Uterus (tissue), 4 donors: ENCODE measurements around the gene FRMD4B. TPM values are rescaled to one million over a fixed set of nuclear protein-coding genes. Genes with fewer than 3 reads are reported as not detected.

Source experiments
- DNase-seq, 2 donors: peaks; one replicate each; pipeline ENCODE4 v3.0.0-alpha.2; 2019 to 2020
- H3K27ac ChIP-seq, 2 donors: fragments of 200-600 bp; sonication (generic); 1 replicate in 1 of 2; 2 replicates in 1 of 2; pipeline ENCODE4 v1.5.1; 2016 to 2018
- H3K27me3 ChIP-seq, 2 donors: fragments of 200-600 bp; sonication (generic); one replicate each; pipeline ENCODE4 v1.5.1; 2018 to 2019; ENCODE audit warnings: control low read depth in 1 of 2
- H3K36me3 ChIP-seq, 2 donors: fragments of 200-600 bp; sonication (generic); one replicate each; pipeline ENCODE4 v1.5.1; 2019; ENCODE audit warnings: control low read depth in 1 of 2
- H3K4me1 ChIP-seq, 2 donors: fragments of 200-600 bp; sonication (generic); one replicate each; pipeline ENCODE4 v1.5.1; 2018 to 2019; ENCODE audit warnings: control low read depth in 1 of 2
- H3K4me3 ChIP-seq, 2 donors: fragments of 200-600 bp; sonication (generic); 1 replicate in 1 of 2; 2 replicates in 1 of 2; pipeline ENCODE4 v1.5.1; 2018 to 2019; ENCODE audit warnings: mild to moderate bottlenecking in 1 of 2
- H3K9me3 ChIP-seq, 2 donors: fragments of 200-600 bp; sonication (generic); one replicate each; pipeline ENCODE4 v1.5.1; 2019; ENCODE audit warnings: control low read depth in 1 of 2
- POLR2A ChIP-seq, 2 donors: fragments of 450-650 bp; IDR thresholded peaks; one replicate each; pipeline ENCODE4 v1.6.1; 2016; ENCODE audit warnings: antibody characterized with exemption in 2 of 2, mild to moderate bottlenecking in 1 of 2, moderate library complexity in 1 of 2
- intact Hi-C: fragments of 100-400 bp; cut with DNase I; formaldehyde crosslinking; loops from one replicate; pipeline ENCODE4 v1.15.1; 2023; ENCODE audit warnings: low total_unique reads
- total RNA-seq, 4 donors: library from RNA; depleted of rRNA in 3 of 4; stranded (reverse); fragments of >200 nt in 3 of 4; gene quantifications; one replicate each; pipeline versions ENCODE4 v1.1.0 to v1.2.4, GENCODE V29; 2014 to 2023
- TF ChIP-seq, protein P1 (sequence below), 4 experiments: fragments of 200-600 bp in 2 of 4; fragments of 450-650 bp in 2 of 4; sonication (generic) in 2 of 4; IDR thresholded peaks; one replicate each; pipeline ENCODE4 v1.5.1; 2016 to 2019; ENCODE audit warnings: antibody characterized with exemption in 4 of 4, mild to moderate bottlenecking in 2 of 4, moderate library complexity in 1 of 4
- donor health status: DM: yes; HTN: yes; CAD: no.

FRMD4B gene
- total RNA-seq, 4 donors from 2014 or later = 9.4 to 87.0 (median 23.6) TPM

DNA sequence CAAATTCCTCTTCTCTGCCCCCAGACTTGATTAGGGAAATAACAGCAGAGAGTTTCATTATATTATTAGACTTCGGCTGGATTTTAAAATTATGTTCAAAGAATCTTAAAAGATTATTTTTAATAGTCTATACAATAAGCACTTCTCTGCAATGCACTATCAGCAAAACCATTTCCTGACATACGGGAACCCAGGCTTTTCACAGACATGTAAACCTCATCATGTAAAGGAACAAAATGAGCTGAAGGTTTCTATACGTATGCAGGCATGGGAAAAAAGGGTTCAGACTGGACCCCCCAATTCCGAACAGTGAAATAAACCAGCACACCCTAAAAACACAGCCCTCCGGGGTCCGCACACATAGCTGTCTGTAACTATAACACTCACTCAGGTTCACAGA lies 185.9 kb downstream of the FRMD4B start:
- H3K36me3 ChIP-seq = no peaks in the 10 kb centered on the region
- H3K4me1 ChIP-seq = no peaks in the 10 kb centered on the region
- DNase-seq = no peak
- intact Hi-C loops = no loop called here
- peak overlapping the region in 1 of 2 donors; percentile 15 for H3K4me3 ChIP-seq
- H3K27ac ChIP-seq = peak overlapping the region; percentile 60 to 71
- no peaks in the 10 kb centered on the region for H3K9me3 ChIP-seq
- H3K27me3 ChIP-seq = no peaks in the 10 kb centered on the region
- TF ChIP-seq, protein P1, sequence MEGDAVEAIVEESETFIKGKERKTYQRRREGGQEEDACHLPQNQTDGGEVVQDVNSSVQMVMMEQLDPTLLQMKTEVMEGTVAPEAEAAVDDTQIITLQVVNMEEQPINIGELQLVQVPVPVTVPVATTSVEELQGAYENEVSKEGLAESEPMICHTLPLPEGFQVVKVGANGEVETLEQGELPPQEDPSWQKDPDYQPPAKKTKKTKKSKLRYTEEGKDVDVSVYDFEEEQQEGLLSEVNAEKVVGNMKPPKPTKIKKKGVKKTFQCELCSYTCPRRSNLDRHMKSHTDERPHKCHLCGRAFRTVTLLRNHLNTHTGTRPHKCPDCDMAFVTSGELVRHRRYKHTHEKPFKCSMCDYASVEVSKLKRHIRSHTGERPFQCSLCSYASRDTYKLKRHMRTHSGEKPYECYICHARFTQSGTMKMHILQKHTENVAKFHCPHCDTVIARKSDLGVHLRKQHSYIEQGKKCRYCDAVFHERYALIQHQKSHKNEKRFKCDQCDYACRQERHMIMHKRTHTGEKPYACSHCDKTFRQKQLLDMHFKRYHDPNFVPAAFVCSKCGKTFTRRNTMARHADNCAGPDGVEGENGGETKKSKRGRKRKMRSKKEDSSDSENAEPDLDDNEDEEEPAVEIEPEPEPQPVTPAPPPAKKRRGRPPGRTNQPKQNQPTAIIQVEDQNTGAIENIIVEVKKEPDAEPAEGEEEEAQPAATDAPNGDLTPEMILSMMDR (IDR thresholded peaks at IDR 0.05) = no peak
- no peak for TF ChIP-seq POLR2A (IDR thresholded peaks at IDR 0.05)

DNA sequence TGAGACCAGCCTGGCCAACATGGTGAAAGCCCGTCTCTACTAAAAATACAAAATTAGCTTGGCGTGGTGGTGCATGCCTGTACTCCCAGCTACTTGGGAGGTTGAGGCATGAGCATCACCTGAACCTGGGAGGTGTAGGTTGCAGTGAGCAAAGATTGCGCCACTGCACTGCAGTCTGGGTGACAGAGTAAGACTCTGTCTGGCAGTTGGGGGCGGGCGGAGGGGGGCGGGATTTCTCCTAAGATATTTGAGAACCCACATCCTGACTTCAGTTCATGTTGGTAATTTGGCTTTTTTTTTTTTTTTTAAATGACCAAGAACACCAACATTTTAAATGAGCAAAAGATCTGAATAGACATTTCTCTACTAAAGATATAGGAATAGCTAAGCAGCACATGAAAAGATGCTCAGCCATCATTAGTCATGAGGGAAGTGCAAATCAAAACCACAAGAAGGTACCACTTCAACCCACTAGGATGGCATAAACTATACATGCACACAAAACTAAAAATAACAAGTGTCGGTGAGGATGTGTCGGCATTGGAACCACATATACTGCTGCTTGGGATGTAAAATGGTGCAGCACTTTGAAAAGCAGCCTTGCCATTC lies 187.9 kb downstream of the FRMD4B start:
- no peaks in the 10 kb centered on the region for H3K9me3 ChIP-seq
- intact Hi-C loops = no loop called here
- DNase-seq = no peak
- no peak overlapping the region for H3K4me3 ChIP-seq
- H3K36me3 ChIP-seq = no peaks in the 10 kb centered on the region
- H3K4me1 ChIP-seq = no peaks in the 10 kb centered on the region
- no peaks in the 10 kb centered on the region for H3K27me3 ChIP-seq
- H3K27ac ChIP-seq = no peak overlapping the region
- TF ChIP-seq, protein P1 (IDR thresholded peaks at IDR 0.05) = no peak
- no peak for TF ChIP-seq POLR2A (IDR thresholded peaks at IDR 0.05)

DNA sequence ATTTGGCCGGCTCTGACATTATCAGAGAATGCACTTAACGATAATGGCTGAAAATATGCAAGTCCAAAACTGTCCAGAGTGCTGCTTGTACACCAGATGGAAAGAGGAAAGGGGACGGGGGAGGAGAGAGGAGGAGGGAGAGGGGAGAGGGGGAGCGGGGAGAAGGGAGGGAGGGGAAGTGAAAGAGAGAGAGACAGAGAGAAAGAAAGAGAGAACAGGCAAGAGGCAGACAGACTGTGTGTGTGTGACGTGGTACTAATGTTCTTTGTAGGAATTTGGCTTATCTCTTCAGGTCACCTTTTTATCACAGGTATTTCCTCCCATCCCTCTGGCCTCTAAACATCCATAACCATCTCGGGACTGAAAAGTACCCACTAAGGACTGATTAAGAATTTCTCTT lies 188.4 kb downstream of the FRMD4B start:
- Histone ChIP-seq H3K4me1 (no peaks in the 10 kb centered on the region), H3K36me3 (no peaks in the 10 kb centered on the region), H3K27me3 (no peaks in the 10 kb centered on the region), H3K4me3 (no peak overlapping the region), H3K9me3 (no peaks in the 10 kb centered on the region), H3K27ac (no peak overlapping the region)
- TF ChIP-seq, protein P1 (IDR thresholded peaks at IDR 0.05) = no peak
- no peak for TF ChIP-seq POLR2A (IDR thresholded peaks at IDR 0.05)
- DNase-seq = no peak
- intact Hi-C loops = no loop called here

DNA sequence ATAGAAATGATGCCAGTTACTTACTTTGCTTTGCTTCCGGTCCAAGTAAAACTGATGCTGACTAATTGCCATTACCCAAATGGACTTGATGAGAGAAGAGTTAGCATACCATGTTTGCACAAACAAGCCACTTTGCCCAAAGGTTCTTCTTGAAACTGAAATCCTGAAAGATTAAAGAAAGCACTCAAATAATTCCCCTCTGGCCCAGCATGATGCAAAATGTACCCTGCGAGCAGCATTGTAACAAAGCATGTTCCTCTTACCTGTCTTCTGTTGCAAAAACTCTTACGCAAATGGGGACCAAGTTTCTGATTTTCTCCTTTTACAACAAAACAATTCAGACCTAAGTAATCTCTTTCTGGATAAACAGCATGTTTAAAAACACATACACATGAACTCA lies 189.0 kb downstream of the FRMD4B start:
- intact Hi-C loops = no loop called here
- Histone ChIP-seq H3K27ac (no peak overlapping the region), H3K9me3 (no peaks in the 10 kb centered on the region), H3K36me3 (no peaks in the 10 kb centered on the region), H3K4me3 (no peak overlapping the region), H3K4me1 (no peaks in the 10 kb centered on the region), H3K27me3 (no peaks in the 10 kb centered on the region)
- DNase-seq = no peak
- no peak for TF ChIP-seq POLR2A (IDR thresholded peaks at IDR 0.05)
- TF ChIP-seq, protein P1 (IDR thresholded peaks at IDR 0.05) = no peak

DNA sequence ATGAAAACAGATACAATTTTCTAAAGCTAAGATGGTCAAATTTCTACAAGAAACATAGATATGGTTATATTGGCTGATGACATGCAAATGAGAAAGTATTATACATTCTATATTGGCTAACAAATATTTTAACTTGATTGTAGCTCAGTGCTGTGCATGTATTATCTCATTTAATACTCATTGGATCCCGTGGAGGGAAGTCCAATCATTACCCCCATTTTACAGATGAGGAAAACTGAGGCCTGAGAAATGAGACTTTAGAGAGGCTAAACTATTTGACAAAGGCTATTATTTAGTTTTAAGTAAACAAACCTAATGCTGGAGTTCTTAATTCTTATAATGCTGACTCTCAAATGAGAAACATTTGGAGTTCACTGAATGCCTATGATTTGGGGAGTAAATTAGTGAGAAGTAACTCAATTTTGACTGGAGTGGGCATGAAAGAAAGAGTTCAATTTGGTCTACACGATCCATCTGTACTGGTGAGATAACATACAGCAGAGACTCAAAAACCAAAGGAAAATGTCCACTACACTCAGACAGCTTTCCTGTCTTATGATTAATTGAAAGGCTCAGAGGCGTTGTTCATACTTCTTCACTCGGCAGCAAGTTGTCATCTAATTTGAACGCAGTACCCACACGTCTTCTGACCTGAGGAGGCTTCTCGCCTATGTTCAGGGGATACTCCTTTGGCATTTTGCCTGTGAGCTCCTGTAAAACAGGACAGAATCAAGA lies 191.3 kb downstream of the FRMD4B start:
- Histone ChIP-seq H3K27me3 (no peaks in the 10 kb centered on the region), H3K36me3 (no peaks in the 10 kb centered on the region), H3K9me3 (no peaks in the 10 kb centered on the region), H3K27ac (no peak overlapping the region), H3K4me3 (no peak overlapping the region), H3K4me1 (no peaks in the 10 kb centered on the region)
- TF ChIP-seq, protein P1 (IDR thresholded peaks at IDR 0.05) = no peak
- TF ChIP-seq POLR2A (IDR thresholded peaks at IDR 0.05) = no peak
- intact Hi-C loops = no loop called here
- no peak for DNase-seq
